GM19372 (cell line): Measurements from ENCODE around the gene SPINT2.
"Not testable (repeated sequence)": the region's sequence is repeated elsewhere in the genome, so short reads cannot be mapped to it uniquely, and the experiment has no call there.

Experiments used
- ATAC-seq: cut with Tn5 transposase; IDR thresholded peaks from one replicate; pipeline ENCODE4 v1.9.1; 2021; ENCODE audit warnings: mild to moderate bottlenecking, low read depth, moderate library complexity; ENCODE audit not compliant: unreplicated experiment

Gene SPINT2

GRCh38 chr19:38234615-38235014 lies 29.8 kb upstream of the SPINT2 start:
- no peak for ATAC-seq

- ATAC-seq: no peak
Measured at GRCh38 chr19:38239816-38240215, 24.6 kb upstream of the SPINT2 start.

- no peak for ATAC-seq
Measured at GRCh38 chr19:38243279-38243673, 21.1 kb upstream of the SPINT2 start.

GRCh38 chr19:38245826-38246498 lies 18.4 kb upstream of the SPINT2 start:
- no peak for ATAC-seq

- ATAC-seq: no peak
Measured at GRCh38 chr19:38247126-38247525, 17.2 kb upstream of the SPINT2 start.

GRCh38 chr19:38247734-38248268 lies 16.6 kb upstream of the SPINT2 start:
- no peak for ATAC-seq

- ATAC-seq: no peak
Measured at GRCh38 chr19:38248421-38248820, 16.0 kb upstream of the SPINT2 start.

- no peak for ATAC-seq
Measured at GRCh38 chr19:38250428-38250820, 13.9 kb upstream of the SPINT2 start.

- no peak for ATAC-seq
Measured at GRCh38 chr19:38250821-38251563, 13.4 kb upstream of the SPINT2 start.

- ATAC-seq: no peak
Measured at GRCh38 chr19:38251564-38252051, 12.8 kb upstream of the SPINT2 start.

- ATAC-seq: no peak
Measured at GRCh38 chr19:38252385-38252784, 12.0 kb upstream of the SPINT2 start.

GRCh38 chr19:38252941-38253691 lies 11.3 kb upstream of the SPINT2 start:
- ATAC-seq: no peak

GRCh38 chr19:38253788-38254187 lies 10.6 kb upstream of the SPINT2 start:
- ATAC-seq: no peak

- no peak for ATAC-seq
Measured at GRCh38 chr19:38255383-38256014, 8.9 kb upstream of the SPINT2 start.

- ATAC-seq: not testable (repeated sequence)
Measured at GRCh38 chr19:38261942-38262341, 2.4 kb upstream of the SPINT2 start.

GRCh38 chr19:38262585-38263268 lies 1.6 kb upstream of the SPINT2 start:
- ATAC-seq: no peak

GRCh38 chr19:38263689-38264485 lies 486 bp upstream of the SPINT2 start:
- ATAC-seq: peak; percentile 64

- no peak for ATAC-seq
Measured at GRCh38 chr19:38265213-38265861, 964 bp downstream of the SPINT2 start.
